ENCODE results near the gene CHRNA4. TPM values are rescaled to one million over a fixed set of nuclear protein-coding genes. Genes with fewer than 3 reads are reported as not detected.
"Not testable (repeated sequence)": the region's sequence is repeated elsewhere in the genome, so short reads cannot be mapped to it uniquely, and the experiment has no call there.

Gene CHRNA4
- total RNA-seq, 1 donor: not detected

- no peak for TF ChIP-seq CTCF (IDR thresholded peaks at IDR 0.05; ENCODE audit: insufficient read depth, low read length)
- H3K4me3 ChIP-seq (ENCODE audit: low read depth, low read length): no peak overlapping the region
- DNase-seq (ENCODE audit: low read depth): no peak
Measured at GRCh38 chr20:63343460-63344445, 17.4 kb downstream of the CHRNA4 start.

GRCh38 chr20:63342561-63343459 is 18.3 kb downstream of the CHRNA4 start:
- no peak for TF ChIP-seq CTCF (IDR thresholded peaks at IDR 0.05; ENCODE audit: insufficient read depth, low read length)
- H3K4me3 ChIP-seq (ENCODE audit: low read depth, low read length): no peak overlapping the region
- DNase-seq (ENCODE audit: low read depth): no peak

- DNase-seq (ENCODE audit: low read depth): not testable (repeated sequence)
Measured at GRCh38 chr20:63340158-63340688, 20.9 kb downstream of the CHRNA4 start.

GRCh38 chr20:63339154-63340094 is 21.7 kb downstream of the CHRNA4 start:
- not testable (repeated sequence) for H3K4me3 ChIP-seq (ENCODE audit: low read depth, low read length); DNase-seq (ENCODE audit: low read depth)

More at GRCh38 chr20:63340158-63340688, 20.9 kb downstream of the CHRNA4 start:
- H3K4me3 ChIP-seq (ENCODE audit: low read depth, low read length): not testable (repeated sequence)

GRCh38 chr20:63337786-63338420 is 23.2 kb downstream of the CHRNA4 start:
- no peak for TF ChIP-seq CTCF (IDR thresholded peaks at IDR 0.05; ENCODE audit: insufficient read depth, low read length)
- H3K4me3 ChIP-seq (ENCODE audit: low read depth, low read length): no peak overlapping the region
- peak; percentile 4 for DNase-seq (ENCODE audit: low read depth)

GRCh38 chr20:63336232-63336752 is 24.9 kb downstream of the CHRNA4 start:
- H3K4me3 ChIP-seq (ENCODE audit: low read depth, low read length): no peak overlapping the region
- no peak for DNase-seq (ENCODE audit: low read depth)
- TF ChIP-seq CTCF (IDR thresholded peaks at IDR 0.05; ENCODE audit: insufficient read depth, low read length): no peak
